ENCODE data around the gene LDB1.

Gene LDB1

GRCh38 chr10:102120142-102120990 lies at the start of gene LDB1:
Gene LDB1, minus strand, starts transcription at chr10:102120368. Its CDS starts 258 bp downstream, at chr10:102120110.
- DNase-seq = peak; percentile 37 to 93 (median 81)

GRCh38 chr10:102167861-102168260 lies 47.7 kb upstream of the LDB1 start:
- DNase-seq = no peak

GRCh38 chr10:102163342-102163989 lies 43.3 kb upstream of the LDB1 start:
- DNase-seq = no peak

GRCh38 chr10:102159831-102160230 lies 39.7 kb upstream of the LDB1 start:
- DNase-seq = peak in 3 of 58 donors; percentile 4 to 5 (median 4)

GRCh38 chr10:102159051-102159597 lies 39.0 kb upstream of the LDB1 start:
- no peak for DNase-seq

- DNase-seq = no peak
Observed at GRCh38 chr10:102157224-102157623, 37.1 kb upstream of the LDB1 start.

- no peak for DNase-seq
Observed at GRCh38 chr10:102154466-102155116, 34.4 kb upstream of the LDB1 start.

- no peak for DNase-seq
Observed at GRCh38 chr10:102153093-102153620, 33.0 kb upstream of the LDB1 start.

GRCh38 chr10:102152545-102152890 lies 32.4 kb upstream of the LDB1 start:
- DNase-seq = peak in 1 of 58 donors; percentile 14

- DNase-seq = peak; percentile 86 to 99 (median 97)
Observed at GRCh38 chr10:102151774-102152544, 31.8 kb upstream of the LDB1 start, which contains the start of gene NOLC1. Gene NOLC1, plus strand, starts transcription at chr10:102152389. Its CDS starts 22 bp downstream, at chr10:102152411.

GRCh38 chr10:102150970-102151773 lies 31.0 kb upstream of the LDB1 start:
- DNase-seq = no peak

- DNase-seq = no peak
Observed at GRCh38 chr10:102148275-102148674, 28.1 kb upstream of the LDB1 start.

- no peak for DNase-seq
Observed at GRCh38 chr10:102147561-102147960, 27.4 kb upstream of the LDB1 start.

GRCh38 chr10:102146971-102147428 lies 26.8 kb upstream of the LDB1 start:
- no peak for DNase-seq

GRCh38 chr10:102141583-102142107 lies 21.5 kb upstream of the LDB1 start:
- no peak for DNase-seq

- no peak for DNase-seq
Observed at GRCh38 chr10:102140913-102141540, 20.9 kb upstream of the LDB1 start.

GRCh38 chr10:102140218-102140617 lies 20.1 kb upstream of the LDB1 start:
- DNase-seq = no peak

- no peak for DNase-seq
Observed at GRCh38 chr10:102139281-102140110, 19.3 kb upstream of the LDB1 start.
